HS-5 (cell line): ENCODE data around the gene DISP2.

Source experiments
- DNase-seq: peaks from one replicate; pipeline ENCODE4 v3.0.0-alpha.2; 2012; ENCODE audit warnings: low read depth

Gene DISP2

DNA sequence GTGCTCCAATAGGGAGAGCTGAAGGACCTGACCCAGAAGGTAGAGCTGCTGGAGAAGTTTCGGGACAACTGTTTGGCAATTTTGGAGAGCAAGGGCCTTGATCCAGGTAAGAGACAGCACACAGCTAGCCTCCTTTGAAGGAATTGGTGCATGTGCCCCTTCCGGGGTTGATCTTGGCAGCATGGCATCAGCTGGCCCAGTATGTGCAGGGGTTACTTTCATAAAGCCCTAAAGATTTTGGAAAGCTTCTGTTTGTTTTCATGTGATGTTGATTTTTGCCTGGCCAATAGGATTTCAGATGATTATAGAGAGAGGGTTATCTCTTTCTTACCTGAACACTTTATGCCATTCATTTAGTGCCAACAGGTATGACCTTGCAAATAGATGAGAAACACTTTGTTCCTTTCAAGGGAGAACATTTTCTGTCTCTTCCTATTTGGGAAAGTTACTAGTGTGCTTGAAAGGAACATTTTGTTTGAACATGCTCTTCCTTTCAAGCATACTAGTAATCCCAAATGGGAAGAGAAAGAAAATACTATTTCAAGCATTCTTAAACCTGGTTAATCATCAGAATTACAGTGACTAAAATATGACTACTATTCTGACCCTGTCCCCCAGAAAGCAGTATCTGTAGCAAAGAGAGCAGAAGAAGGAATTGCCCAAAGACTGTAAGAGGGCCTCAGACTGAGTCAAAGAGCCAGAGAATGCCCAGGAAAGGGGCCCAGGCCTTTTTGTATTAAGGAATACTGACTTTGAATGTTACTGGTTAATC lies 32.0 kb downstream of the DISP2 start:
- DNase-seq, result no peak

GRCh38 chr15:40392986-40393948 lies 35.2 kb downstream of the DISP2 start:
- DNase-seq, result no peak

DNA sequence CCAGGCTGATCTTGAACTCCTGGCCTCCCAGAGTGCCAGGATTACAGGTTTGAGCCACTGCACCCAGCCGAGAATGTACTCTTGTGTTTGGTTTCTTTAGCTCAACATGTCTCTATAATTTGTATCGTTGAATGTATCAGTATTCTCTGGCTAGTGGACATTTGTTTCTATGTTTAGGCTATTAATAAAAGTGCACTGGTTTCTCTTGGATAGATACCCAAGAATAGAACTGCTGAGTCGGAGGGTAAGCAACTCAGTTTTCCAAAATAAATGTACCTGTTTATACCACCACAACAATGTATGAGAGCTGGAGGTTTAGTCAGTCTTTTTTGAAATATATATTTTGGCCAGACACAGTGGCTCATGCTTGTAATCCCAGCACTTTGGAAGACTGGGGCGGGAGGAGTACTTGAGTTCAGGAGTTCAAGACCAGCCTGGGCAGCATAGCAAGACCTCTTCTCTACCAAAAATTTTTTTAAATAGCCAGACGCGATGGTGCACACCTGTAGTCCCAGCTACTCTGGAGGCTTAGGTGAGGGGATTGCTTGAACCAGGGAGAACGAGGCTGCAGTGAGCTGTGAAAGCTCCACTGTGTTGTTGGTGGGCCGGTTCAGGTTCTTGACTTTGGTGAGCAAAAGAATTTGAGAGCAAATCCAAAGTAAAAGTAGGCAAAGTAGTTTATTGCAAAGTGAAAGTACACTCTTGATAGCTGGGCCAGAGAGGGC lies 39.8 kb downstream of the DISP2 start:
- DNase-seq, result no peak

- no peak for DNase-seq
Measured at GRCh38 chr15:40398413-40398873, 40.4 kb downstream of the DISP2 start.

DNA sequence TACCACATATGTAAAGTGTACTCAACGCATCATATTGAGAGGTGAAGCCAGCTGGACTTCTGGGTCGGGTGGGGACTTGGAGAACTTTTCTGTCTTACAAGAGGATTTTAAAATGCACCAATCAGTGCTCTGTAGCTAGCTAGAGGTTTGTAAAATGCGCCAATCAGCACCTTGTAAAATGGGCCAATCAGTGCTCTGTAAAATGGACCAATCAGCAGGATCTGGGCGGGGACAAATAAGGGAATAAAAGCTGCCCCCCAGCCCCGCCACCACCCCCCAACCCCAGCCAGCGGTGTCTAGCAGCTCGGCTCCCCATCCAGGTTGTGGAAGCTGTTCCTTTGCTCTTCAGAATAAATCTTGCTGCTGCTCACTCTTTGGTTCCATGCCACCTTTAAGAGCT lies 41.4 kb downstream of the DISP2 start:
- no peak for DNase-seq

GRCh38 chr15:40405501-40406381 lies 47.7 kb downstream of the DISP2 start, which contains the start of gene IVD:
TSS of gene IVD (plus strand) at chr15:40405795. CDS start at chr15:40405828, 33 bp downstream.
- peak; percentile 75 for DNase-seq

DNA sequence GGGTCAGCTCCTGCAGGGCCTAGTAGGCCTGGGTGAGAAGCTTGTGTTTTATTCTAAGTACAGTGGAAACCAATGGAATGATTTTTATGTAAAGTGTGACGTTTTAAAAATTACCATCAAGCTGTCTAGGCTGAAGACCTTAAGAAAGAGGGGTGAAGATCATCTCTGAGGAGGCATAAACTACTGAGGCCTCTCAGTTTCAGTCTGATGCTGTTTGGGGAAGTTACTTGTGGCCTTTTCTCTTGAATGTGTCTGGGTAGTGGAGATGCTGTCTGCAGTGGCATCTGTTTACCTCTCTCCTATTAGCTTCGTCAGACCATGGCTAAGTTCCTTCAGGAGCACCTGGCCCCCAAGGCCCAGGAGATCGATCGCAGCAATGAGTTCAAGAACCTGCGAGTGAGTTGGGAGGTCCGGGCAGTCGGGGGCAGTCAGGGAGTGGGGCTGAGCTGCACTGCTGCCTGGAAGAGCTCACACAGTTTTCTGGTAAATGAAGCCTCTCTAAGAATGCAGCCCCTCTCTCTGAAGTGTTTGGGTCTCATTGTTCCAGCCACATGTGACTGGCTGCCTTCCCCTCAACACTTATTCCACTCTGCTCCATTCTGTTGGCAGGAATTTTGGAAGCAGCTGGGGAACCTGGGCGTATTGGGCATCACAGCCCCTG lies 49.4 kb downstream of the DISP2 start:
- no peak for DNase-seq

DNA sequence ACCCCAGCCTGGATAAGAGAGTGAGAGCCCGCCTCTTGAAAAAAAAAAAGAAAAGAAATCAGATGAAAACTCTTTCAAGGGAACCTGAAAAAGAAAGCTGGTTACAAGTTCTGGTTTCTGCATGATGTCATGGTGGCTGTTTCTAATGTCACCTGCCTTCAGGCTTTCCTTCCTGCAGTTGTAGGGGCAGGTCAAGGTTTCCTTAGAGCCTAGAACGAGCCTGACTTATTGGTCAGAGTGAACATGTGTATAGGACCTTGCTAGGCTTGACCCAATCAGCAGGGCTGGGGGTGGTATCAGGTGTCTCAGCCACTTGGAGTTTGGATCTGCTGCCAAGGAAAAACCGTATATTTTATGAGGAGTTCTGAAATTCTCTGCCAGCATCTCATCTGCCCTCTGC lies 51.3 kb downstream of the DISP2 start:
- DNase-seq, result no peak

DNA sequence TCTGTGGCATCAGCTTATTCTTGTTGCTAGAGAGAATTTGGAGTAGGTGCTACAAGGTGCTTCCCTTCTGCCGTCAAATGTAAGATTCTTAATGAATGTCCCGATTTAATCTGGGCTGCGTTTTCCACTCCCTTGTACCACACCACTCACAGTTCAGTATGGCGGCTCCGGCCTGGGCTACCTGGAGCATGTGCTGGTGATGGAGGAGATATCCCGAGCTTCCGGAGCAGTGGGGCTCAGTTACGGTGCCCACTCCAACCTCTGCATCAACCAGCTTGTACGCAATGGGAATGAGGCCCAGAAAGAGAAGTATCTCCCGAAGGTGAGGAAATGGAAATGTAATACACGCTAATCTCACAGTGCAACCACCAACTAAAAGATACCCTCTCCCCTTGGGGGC lies 52.5 kb downstream of the DISP2 start:
- DNase-seq, result no peak

GRCh38 chr15:40412095-40412759 lies 54.2 kb downstream of the DISP2 start:
- DNase-seq, result no peak

- DNase-seq, result no peak
Measured at GRCh38 chr15:40413036-40413435, 55.0 kb downstream of the DISP2 start.

DNA sequence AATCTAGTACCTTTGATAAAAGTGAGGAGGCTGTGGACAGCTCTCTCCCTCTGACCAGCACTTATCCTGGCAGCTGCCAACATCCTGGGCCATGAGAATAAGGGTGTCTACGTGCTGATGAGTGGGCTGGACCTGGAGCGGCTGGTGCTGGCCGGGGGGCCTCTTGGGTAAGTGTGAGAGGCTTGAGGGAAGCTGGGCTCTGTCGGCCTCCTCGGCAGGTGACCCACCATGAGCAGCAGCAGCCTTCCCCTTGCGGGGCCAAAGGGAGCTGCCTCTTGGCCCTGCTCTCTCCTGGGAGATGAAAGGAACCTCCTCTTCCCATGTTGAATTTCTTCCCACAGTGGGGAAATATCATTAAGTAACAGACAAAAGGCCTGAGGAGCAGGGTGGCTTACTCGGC lies 56.8 kb downstream of the DISP2 start:
- no peak for DNase-seq

DNA sequence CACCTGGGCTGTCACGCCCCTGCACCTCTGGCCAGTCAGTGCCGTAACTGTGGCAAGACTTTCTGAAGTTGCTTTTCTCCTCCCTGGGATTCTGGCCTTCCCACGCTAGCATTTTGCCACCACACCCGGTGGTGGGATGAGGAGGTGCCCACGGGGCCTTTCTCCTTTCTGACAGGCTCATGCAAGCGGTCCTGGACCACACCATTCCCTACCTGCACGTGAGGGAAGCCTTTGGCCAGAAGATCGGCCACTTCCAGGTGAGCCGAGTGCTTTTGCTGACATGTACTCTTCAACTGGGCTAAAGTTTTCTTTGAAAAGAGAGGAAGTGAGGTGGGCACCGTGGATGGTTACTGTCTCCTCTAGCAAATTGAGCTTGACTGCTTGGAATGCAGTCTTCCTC lies 57.2 kb downstream of the DISP2 start:
- DNase-seq, result no peak

DNA sequence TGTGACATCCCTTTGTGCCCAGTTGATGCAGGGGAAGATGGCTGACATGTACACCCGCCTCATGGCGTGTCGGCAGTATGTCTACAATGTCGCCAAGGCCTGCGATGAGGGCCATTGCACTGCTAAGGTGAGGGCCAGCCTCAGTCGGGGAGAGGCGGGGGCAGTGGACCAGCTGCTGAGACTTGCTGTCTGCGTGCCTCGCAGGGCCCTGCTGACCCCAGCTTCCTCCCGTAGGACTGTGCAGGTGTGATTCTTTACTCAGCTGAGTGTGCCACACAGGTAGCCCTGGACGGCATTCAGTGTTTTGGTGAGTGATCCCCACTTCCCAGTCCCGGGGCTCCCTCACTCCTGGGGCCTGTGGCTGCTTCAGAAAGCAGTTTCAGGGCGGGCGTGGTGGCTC lies 58.0 kb downstream of the DISP2 start:
- DNase-seq, result no peak

DNA sequence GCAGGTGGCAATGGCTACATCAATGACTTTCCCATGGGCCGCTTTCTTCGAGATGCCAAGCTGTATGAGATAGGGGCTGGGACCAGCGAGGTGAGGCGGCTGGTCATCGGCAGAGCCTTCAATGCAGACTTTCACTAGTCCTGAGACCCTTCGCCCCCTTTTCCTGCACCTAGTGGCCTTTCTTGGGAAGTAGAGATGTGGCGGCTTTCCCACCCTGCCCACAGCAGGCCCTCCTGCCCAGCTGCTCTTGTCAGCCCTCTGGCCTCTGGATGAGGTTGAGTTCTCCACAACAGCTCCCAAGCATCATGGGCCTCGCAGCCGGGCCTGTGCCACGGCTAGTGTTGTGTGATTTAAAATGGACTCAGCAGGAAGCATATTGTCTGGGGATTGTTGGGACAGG lies 60.1 kb downstream of the DISP2 start:
- DNase-seq, result no peak

- DNase-seq, result no peak
Measured at GRCh38 chr15:40420071-40420713, 62.2 kb downstream of the DISP2 start.

DNA sequence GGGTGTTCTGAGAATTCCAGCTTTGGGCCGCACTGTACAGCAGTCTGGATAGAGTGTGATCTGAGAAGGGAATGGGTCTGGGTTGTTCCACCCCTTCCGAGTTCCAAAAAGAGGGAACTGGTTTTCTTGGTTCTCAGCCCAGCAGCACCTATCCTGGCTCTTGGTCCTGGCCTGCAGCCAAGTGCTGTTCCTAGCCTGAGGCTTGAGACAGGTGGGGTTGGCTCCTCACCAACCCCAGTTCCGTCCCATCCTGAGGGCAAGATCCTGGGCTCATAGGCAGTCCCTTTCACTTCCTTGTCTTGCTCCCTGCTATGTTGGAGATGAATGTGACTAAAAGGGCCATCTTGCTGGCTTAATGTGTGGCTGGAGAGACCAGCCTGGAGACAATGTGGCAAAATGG lies 62.8 kb downstream of the DISP2 start:
- no peak for DNase-seq

DNA sequence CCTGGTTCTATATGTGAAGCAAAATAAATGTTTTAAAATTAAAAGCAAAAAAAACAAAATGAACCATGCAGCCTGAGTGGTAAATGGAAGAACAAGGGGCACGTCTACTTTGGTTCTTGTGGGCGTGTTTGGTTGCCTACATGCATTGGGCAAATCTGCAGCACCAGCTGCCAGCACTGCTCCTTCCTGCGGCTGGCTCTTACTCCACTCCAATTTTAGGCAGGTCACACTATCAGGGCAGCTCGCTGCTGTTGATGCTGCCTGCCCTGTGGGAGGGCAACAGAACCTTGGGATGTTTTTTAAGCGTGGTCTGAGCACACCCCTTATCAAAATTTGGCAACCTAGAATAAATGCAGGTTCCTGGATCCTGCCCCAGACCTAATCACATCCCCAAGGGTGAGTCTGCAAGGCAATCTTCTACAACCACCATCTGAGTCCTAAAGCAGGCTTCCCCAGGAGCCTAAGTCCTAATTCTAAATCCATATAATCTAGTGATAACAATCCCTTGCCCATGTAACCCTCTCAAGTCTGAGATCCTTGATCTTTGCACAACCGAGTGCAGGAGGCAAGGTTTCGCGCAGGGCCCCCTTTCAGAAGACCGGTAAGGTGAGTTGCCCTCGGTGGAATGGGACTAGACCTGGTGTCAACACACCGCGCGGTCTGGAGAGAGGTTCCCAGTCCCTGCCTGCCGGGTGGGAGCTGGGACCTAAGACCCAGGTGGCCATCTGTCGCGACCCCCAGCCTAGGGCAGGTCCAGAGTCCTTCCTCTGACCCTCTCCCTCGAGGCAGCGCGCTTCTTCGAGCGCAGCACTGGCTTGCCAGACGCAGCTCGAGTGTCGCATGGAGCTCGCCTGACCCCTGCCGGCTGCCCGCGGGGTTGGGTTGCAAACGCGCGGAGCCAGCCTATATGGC lies 63.5 kb downstream of the DISP2 start:
- no peak for DNase-seq
